GM21619 (cell line): Measurements from ENCODE around the gene BEND3.
"Not testable (repeated sequence)": the region's sequence is repeated elsewhere in the genome, so short reads cannot be mapped to it uniquely, and the experiment has no call there.

Experiments
- ATAC-seq: cut with Tn5 transposase; IDR thresholded peaks from one replicate; pipeline ENCODE4 v1.9.1; 2021; ENCODE audit not compliant: unreplicated experiment

Gene BEND3

GRCh38 chr6:107121964-107122495, 6.7 kb upstream of the BEND3 start:
- no peak for ATAC-seq

GRCh38 chr6:107121266-107121665, 6.0 kb upstream of the BEND3 start:
- no peak for ATAC-seq

- no peak for ATAC-seq
Measured at GRCh38 chr6:107120404-107120803, 5.1 kb upstream of the BEND3 start.

- ATAC-seq = no peak
Measured at GRCh38 chr6:107118976-107119375, 3.7 kb upstream of the BEND3 start.

GRCh38 chr6:107118540-107118939, 3.2 kb upstream of the BEND3 start:
- ATAC-seq = not testable (repeated sequence)

GRCh38 chr6:107116931-107117330, 1.6 kb upstream of the BEND3 start:
- no peak for ATAC-seq

GRCh38 chr6:107116328-107116892, 1.1 kb upstream of the BEND3 start:
- ATAC-seq = no peak

- ATAC-seq = peak; percentile 12
Measured at GRCh38 chr6:107115695-107116327, 496 bp upstream of the BEND3 start.

- ATAC-seq = peak; percentile 69
Measured at GRCh38 chr6:107114213-107114925, 946 bp downstream of the BEND3 start.

- no peak for ATAC-seq
Measured at GRCh38 chr6:107110200-107110599, 5.1 kb downstream of the BEND3 start.

GRCh38 chr6:107108201-107108890, 7.0 kb downstream of the BEND3 start:
- ATAC-seq = no peak

GRCh38 chr6:107107791-107108190, 7.5 kb downstream of the BEND3 start:
- no peak for ATAC-seq

- ATAC-seq = no peak
Measured at GRCh38 chr6:107106165-107106564, 9.2 kb downstream of the BEND3 start.

GRCh38 chr6:107105511-107106116, 9.7 kb downstream of the BEND3 start:
- no peak for ATAC-seq

- ATAC-seq = no peak
Measured at GRCh38 chr6:107103082-107103481, 12.2 kb downstream of the BEND3 start.

GRCh38 chr6:107102414-107102805, 12.9 kb downstream of the BEND3 start:
- no peak for ATAC-seq

GRCh38 chr6:107101686-107102413, 13.5 kb downstream of the BEND3 start:
- no peak for ATAC-seq

- ATAC-seq = no peak
Measured at GRCh38 chr6:107101211-107101610, 14.1 kb downstream of the BEND3 start.

GRCh38 chr6:107098436-107099307, 16.6 kb downstream of the BEND3 start:
- no peak for ATAC-seq
